ENCODE data around the gene CNTN6.

The CNTN6 gene

DNA sequence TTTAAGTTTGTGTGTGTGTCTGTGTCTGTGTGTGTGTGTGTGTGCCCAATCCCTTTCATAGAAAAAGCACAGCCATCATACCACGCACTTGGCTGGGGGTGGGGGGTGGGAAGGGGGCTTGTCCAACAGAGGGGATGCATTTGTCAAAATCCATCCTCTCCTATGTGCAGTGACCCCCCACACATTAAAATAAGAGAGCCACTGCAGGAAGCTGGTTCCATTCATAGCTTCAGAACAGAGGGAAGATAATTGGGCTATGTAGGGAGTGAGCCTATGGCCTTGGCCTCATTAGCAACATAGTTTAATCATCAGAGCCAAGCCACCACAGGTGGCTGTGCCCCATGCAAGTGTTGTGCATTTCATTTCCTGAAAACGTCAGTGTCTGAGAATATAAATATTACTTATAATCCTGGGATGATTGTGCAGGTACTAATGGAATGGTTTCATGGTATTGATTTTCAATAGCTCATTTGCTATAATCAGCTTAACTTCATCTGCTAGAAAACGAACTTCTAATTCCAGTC is 330.8 kb downstream of the CNTN6 start:
- DNase-seq (ENCODE audit: low spot score): no peak

DNA sequence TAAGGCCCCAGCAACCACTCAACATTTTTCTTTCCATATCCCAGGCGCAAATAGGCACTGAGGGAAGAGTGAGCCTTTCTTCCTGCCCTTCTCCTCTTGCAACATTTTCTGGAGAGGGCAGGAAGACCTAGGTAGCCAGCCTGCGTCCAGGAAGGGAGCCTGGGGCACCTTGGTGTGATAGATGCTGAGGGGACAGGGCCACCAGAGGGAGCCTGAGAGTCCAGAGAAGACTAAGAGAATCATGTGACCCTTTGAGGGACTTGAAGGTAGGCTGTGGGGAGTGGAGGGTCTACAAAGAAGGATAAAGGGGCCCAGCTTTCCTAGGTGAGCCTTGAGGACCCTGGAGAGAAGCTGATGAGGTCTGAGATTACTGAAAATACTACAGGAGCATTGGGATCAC is 346.6 kb downstream of the CNTN6 start:
- DNase-seq (ENCODE audit: low spot score): no peak

- no peak for DNase-seq (ENCODE audit: low spot score)
Observed at GRCh38 chr3:1442271-1442670, 349.4 kb downstream of the CNTN6 start.

- no peak for DNase-seq (ENCODE audit: low spot score)
Observed at GRCh38 chr3:1444195-1444594, 351.4 kb downstream of the CNTN6 start.

DNA sequence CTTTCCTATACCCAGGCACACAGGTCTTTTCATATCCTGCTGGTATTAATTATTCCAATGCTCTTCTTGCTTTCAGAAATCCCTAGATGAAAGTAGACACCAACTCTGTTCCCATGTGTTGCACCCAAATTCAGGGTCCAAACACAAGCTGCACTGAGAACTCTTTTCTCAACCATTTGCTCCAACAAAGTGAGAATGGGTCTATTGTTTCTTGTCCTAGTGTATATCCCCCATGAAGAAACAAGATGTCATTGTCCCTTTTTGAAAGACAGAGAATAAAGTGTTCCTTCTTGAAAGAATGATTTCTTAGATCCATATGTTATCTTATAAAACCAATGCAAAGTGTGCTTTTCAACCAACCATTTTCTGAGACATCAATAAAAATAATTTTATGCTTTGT is 353.7 kb downstream of the CNTN6 start:
- no peak for DNase-seq (ENCODE audit: low spot score)

DNA sequence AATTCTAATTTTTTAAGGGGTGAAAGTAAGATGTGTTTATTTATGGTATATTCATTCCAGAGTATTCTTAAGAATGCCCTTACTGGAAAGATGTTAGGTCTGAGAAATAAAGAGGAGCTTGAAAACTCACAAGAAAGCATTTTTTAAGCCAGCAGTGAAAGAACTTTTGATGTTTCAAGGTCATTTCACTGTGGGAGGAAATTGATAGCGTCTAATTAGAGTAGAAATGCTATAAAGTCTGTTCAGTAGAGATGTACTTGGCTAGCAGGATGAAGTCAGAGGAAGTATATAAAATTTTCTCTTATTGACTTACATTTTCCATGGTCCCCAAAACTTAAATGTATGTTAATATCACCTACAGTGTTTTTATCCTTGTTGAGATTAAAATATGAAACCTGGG is 354.6 kb downstream of the CNTN6 start:
- no peak for DNase-seq (ENCODE audit: low spot score)

DNA sequence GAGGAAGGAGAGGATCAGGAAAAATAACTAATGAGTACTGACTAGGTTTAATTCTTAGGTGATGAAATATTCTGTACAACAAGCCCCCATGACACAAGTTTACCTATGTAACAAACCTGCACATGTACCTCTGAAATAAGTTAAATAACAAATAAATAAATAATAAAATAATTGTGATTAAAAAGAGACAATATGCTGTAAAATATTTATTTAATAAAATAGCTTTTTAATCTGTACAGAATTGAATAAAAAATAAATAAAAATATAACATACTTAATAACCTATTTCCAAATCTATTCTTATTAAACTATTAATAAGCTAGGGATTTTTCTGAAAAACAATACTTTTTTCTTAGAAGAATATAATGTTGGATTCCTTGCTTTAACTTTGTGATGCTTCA is 355.6 kb downstream of the CNTN6 start:
- no peak for DNase-seq (ENCODE audit: low spot score)

Measured in left forelimb (tissue), 1 donor.